IPS DF 4.7 (cell line): Measurements from ENCODE around the gene CTXN3.

Experiments
- DNase-seq: peaks from one replicate; pipeline ENCODE4 v3.0.0-alpha.2; 2013; ENCODE audit warnings: low spot score; ENCODE audit errors: extremely low read depth

CTXN3 gene

GRCh38 chr5:127649018-127649439 lies at the start of gene CTXN3:
CTXN3 (plus strand) TSS chr5:127649082; CDS start chr5:127657522, 8,440 bp downstream.
- DNase-seq = no peak

- no peak for DNase-seq
Observed at GRCh38 chr5:127599320-127599719, 49.6 kb upstream of the CTXN3 start.

GRCh38 chr5:127599847-127600246 lies 49.0 kb upstream of the CTXN3 start:
- DNase-seq = no peak

GRCh38 chr5:127601111-127601510 lies 47.8 kb upstream of the CTXN3 start:
- DNase-seq = no peak

GRCh38 chr5:127601601-127602000 lies 47.3 kb upstream of the CTXN3 start:
- no peak for DNase-seq

- no peak for DNase-seq
Observed at GRCh38 chr5:127602481-127602880, 46.4 kb upstream of the CTXN3 start.

- no peak for DNase-seq
Observed at GRCh38 chr5:127602896-127603844, 45.7 kb upstream of the CTXN3 start.

GRCh38 chr5:127608077-127608660 lies 40.7 kb upstream of the CTXN3 start:
- DNase-seq = no peak

- no peak for DNase-seq
Observed at GRCh38 chr5:127609011-127609410, 39.9 kb upstream of the CTXN3 start.

GRCh38 chr5:127609957-127610356 lies 38.9 kb upstream of the CTXN3 start:
- no peak for DNase-seq

GRCh38 chr5:127612441-127613141 lies 36.3 kb upstream of the CTXN3 start:
- no peak for DNase-seq

GRCh38 chr5:127615916-127616315 lies 33.0 kb upstream of the CTXN3 start:
- DNase-seq = no peak

GRCh38 chr5:127619908-127620479 lies 28.9 kb upstream of the CTXN3 start:
- no peak for DNase-seq

GRCh38 chr5:127621601-127622325 lies 27.1 kb upstream of the CTXN3 start:
- no peak for DNase-seq

GRCh38 chr5:127634007-127634406 lies 14.9 kb upstream of the CTXN3 start:
- no peak for DNase-seq

GRCh38 chr5:127639828-127640227 lies 9.1 kb upstream of the CTXN3 start:
- no peak for DNase-seq

GRCh38 chr5:127642949-127643348 lies 5.9 kb upstream of the CTXN3 start:
- no peak for DNase-seq

GRCh38 chr5:127643607-127644006 lies 5.3 kb upstream of the CTXN3 start:
- no peak for DNase-seq

- no peak for DNase-seq
Observed at GRCh38 chr5:127645300-127645726, 3.6 kb upstream of the CTXN3 start.

- DNase-seq = no peak
Observed at GRCh38 chr5:127647361-127647958, 1.4 kb upstream of the CTXN3 start.

- DNase-seq = no peak
Observed at GRCh38 chr5:127650022-127650421, 1.1 kb downstream of the CTXN3 start.
